Activated naive CD4-positive, alpha-beta T cell treated with anti-CD3 and anti-CD28 coated beads for 36 hours (primary cell): Measurements from ENCODE around the gene SYT1. TPM values are rescaled to one million over a fixed set of nuclear protein-coding genes. Genes with fewer than 3 reads are reported as not detected.

Experiments used
- microRNA-seq: library from miRNA; unstranded; fragments of <30 nt; microRNA quantifications from one replicate; pipeline ENCODE4 v1.2.0, GENCODE V29; 2022; ENCODE audit warnings: borderline microRNAs expressed, borderline replicate concordance
- total RNA-seq, 2 experiments: library from RNA; stranded (reverse); gene quantifications; one replicate each; pipeline ENCODE4 v1.2.3, GENCODE V29; 2021

The SYT1 gene
- total RNA-seq, 2 experiments from 2014 or later = not detected

Small RNA genes within 50 kb of the gene (microRNA-seq; reads per million reads assigned to microRNA genes)
- not detected for gene MIR1252
